ENCODE data around the gene ARHGEF33.

- no peak for TF ChIP-seq CTCF (IDR thresholded peaks at IDR 0.05)
- TF ChIP-seq EZH2 (IDR thresholded peaks at IDR 0.05), result no peak
- TF ChIP-seq EZH2phosphoT487 (IDR thresholded peaks at IDR 0.05), result no peak
Observed at GRCh38 chr2:39018638-39019037, 129.0 kb downstream of the ARHGEF33 start.

All from neural progenitor cell (in vitro differentiated cells).